SJCRH30 (cell line): ENCODE measurements around the gene ZNF18. TPM values are rescaled to one million over a fixed set of nuclear protein-coding genes. Genes with fewer than 3 reads are reported as not detected.
"Not testable (repeated sequence)": the region's sequence is repeated elsewhere in the genome, so short reads cannot be mapped to it uniquely, and the experiment has no call there.

ENCODE experiments used
- DNase-seq, 2 experiments: peaks; one replicate each; pipeline ENCODE4 v3.0.0-alpha.2; 2015 to 2020
- H3K27ac ChIP-seq: fragments of 250-450 bp; sonication (Bioruptor Pico); 2 replicates; pipeline ENCODE4 v1.5.1; 2020; ENCODE audit warnings: mild to moderate bottlenecking, moderate library complexity
- H3K27me3 ChIP-seq: fragments of 250-450 bp; sonication (Bioruptor Pico); 2 replicates; pipeline ENCODE4 v1.5.1; 2020; ENCODE audit warnings: mild to moderate bottlenecking, moderate library complexity
- H3K36me3 ChIP-seq: fragments of 250-450 bp; sonication (Bioruptor Pico); 2 replicates; pipeline ENCODE4 v1.5.1; 2020; ENCODE audit warnings: mild to moderate bottlenecking, moderate library complexity
- H3K4me1 ChIP-seq: fragments of 250-450 bp; sonication (Bioruptor Pico); 2 replicates; pipeline ENCODE4 v1.5.1; 2020; ENCODE audit warnings: mild to moderate bottlenecking, moderate library complexity
- H3K4me3 ChIP-seq: fragments of 250-450 bp; sonication (Bioruptor Pico); 2 replicates; pipeline ENCODE4 v1.5.1; 2020; ENCODE audit warnings: mild to moderate bottlenecking, moderate library complexity
- H3K9me3 ChIP-seq: fragments of 250-450 bp; sonication (Bioruptor Pico); replicated peaks from 2 replicates; pipeline ENCODE4 v1.5.1; 2020; ENCODE audit warnings: mild to moderate bottlenecking, moderate library complexity
- total RNA-seq: library from RNA; depleted of rRNA; stranded (reverse); fragments of >200 nt; shearing (Covaris generic); gene quantifications from 2 replicates; pipeline ENCODE4 v1.2.3, GENCODE V29; 2014

ZNF18 gene
- total RNA-seq, 1 experiment from 2014 or later: 3.7 TPM

- Histone ChIP-seq H3K4me1 (no peaks in the 10 kb centered on the region), H3K27ac (no peak overlapping the region), H3K4me3 (no peak overlapping the region), H3K36me3 (no peaks in the 10 kb centered on the region), H3K27me3 (no peaks in the 10 kb centered on the region), H3K9me3 (no peaks in the 10 kb centered on the region)
- no peak for DNase-seq
These were observed 10.2 kb upstream of the ZNF18 start for GRCh38 chr17:12007466-12007865.

GRCh38 chr17:11999696-12000095 is 2.4 kb upstream of the ZNF18 start:
- Histone ChIP-seq H3K4me3 (no peak overlapping the region), H3K4me1 (no peaks in the 10 kb centered on the region; the same call in 1 of the 2 replicates), H3K27me3 (no peaks in the 10 kb centered on the region), H3K9me3 (no peaks in the 10 kb centered on the region), H3K27ac (no peak overlapping the region), H3K36me3 (no peaks in the 10 kb centered on the region)
- no peak for DNase-seq

GRCh38 chr17:11997972-11998233 is 628 bp upstream of the ZNF18 start:
- Histone ChIP-seq H3K9me3 (no peaks in the 10 kb centered on the region), H3K4me1 (no peaks in the 10 kb centered on the region; the same call in 1 of the 2 replicates), H3K27me3 (no peaks in the 10 kb centered on the region), H3K36me3 (no peaks in the 10 kb centered on the region), H3K27ac (peak overlapping the region; percentile 25; the same call in 1 of the 2 replicates), H3K4me3 (peak overlapping the region; percentile 76)
- no peak for DNase-seq

GRCh38 chr17:11996722-11997146 is 541 bp downstream of the ZNF18 start:
- Histone ChIP-seq H3K9me3 (no peaks in the 10 kb centered on the region), H3K4me3 (peak overlapping the region; percentile 76), H3K4me1 (no peaks in the 10 kb centered on the region; the same call in 1 of the 2 replicates), H3K27ac (peak overlapping the region; percentile 49), H3K27me3 (no peaks in the 10 kb centered on the region), H3K36me3 (no peaks in the 10 kb centered on the region)
- peak; percentile 63 to 75 for DNase-seq

- no peaks in the 10 kb centered on the region for H3K9me3 ChIP-seq
- no peak for DNase-seq
- H3K4me3 ChIP-seq: no peak overlapping the region
- no peaks in the 10 kb centered on the region for H3K4me1 ChIP-seq
- no peak overlapping the region for H3K27ac ChIP-seq
- no peaks in the 10 kb centered on the region for H3K36me3 ChIP-seq
- H3K27me3 ChIP-seq: no peaks in the 10 kb centered on the region
These were observed 5.8 kb downstream of the ZNF18 start for GRCh38 chr17:11991461-11991860.

GRCh38 chr17:11990363-11990983 is 6.8 kb downstream of the ZNF18 start:
- H3K36me3 ChIP-seq: no peaks in the 10 kb centered on the region
- H3K27me3 ChIP-seq: no peaks in the 10 kb centered on the region
- H3K27ac ChIP-seq: no peak overlapping the region
- DNase-seq: no peak
- H3K4me1 ChIP-seq: no peaks in the 10 kb centered on the region
- H3K4me3 ChIP-seq: no peak overlapping the region
- H3K9me3 ChIP-seq: no peaks in the 10 kb centered on the region

- Histone ChIP-seq H3K4me1 (no peaks in the 10 kb centered on the region), H3K36me3 (no peaks in the 10 kb centered on the region), H3K9me3 (no peaks in the 10 kb centered on the region), H3K27me3 (no peaks in the 10 kb centered on the region), H3K4me3 (no peak overlapping the region), H3K27ac (no peak overlapping the region)
- peak in 1 of 2 experiments; percentile 55 for DNase-seq
These were observed 10.3 kb downstream of the ZNF18 start for GRCh38 chr17:11986942-11987329.

GRCh38 chr17:11986179-11986941 is 10.9 kb downstream of the ZNF18 start:
- H3K9me3 ChIP-seq: no peaks in the 10 kb centered on the region
- H3K36me3 ChIP-seq: no peaks in the 10 kb centered on the region
- no peak overlapping the region for H3K4me3 ChIP-seq
- no peak overlapping the region for H3K27ac ChIP-seq
- no peaks in the 10 kb centered on the region for H3K27me3 ChIP-seq
- no peak for DNase-seq
- no peaks in the 10 kb centered on the region for H3K4me1 ChIP-seq

- H3K27me3 ChIP-seq: no peaks in the 10 kb centered on the region
- no peaks in the 10 kb centered on the region for H3K36me3 ChIP-seq
- DNase-seq: no peak
- no peaks in the 10 kb centered on the region for H3K9me3 ChIP-seq
- no peaks in the 10 kb centered on the region for H3K4me1 ChIP-seq
- H3K4me3 ChIP-seq: no peak overlapping the region
- no peak overlapping the region for H3K27ac ChIP-seq
These were observed 15.4 kb downstream of the ZNF18 start for GRCh38 chr17:11981862-11982261.

- no peaks in the 10 kb centered on the region for H3K36me3 ChIP-seq
- H3K9me3 ChIP-seq: no peaks in the 10 kb centered on the region
- no peaks in the 10 kb centered on the region for H3K27me3 ChIP-seq
- H3K27ac ChIP-seq: no peak overlapping the region
- H3K4me1 ChIP-seq: no peaks in the 10 kb centered on the region
- no peak for DNase-seq
- no peak overlapping the region for H3K4me3 ChIP-seq
These were observed 16.5 kb downstream of the ZNF18 start for GRCh38 chr17:11980813-11981212.

- no peak overlapping the region for H3K27ac ChIP-seq
- no peaks in the 10 kb centered on the region for H3K4me1 ChIP-seq
- H3K27me3 ChIP-seq: no peaks in the 10 kb centered on the region
- no peaks in the 10 kb centered on the region for H3K9me3 ChIP-seq
- H3K4me3 ChIP-seq: no peak overlapping the region
- H3K36me3 ChIP-seq: no peaks in the 10 kb centered on the region
- no peak for DNase-seq
These were observed 17.5 kb downstream of the ZNF18 start for GRCh38 chr17:11979795-11980194.

- not testable (repeated sequence) for DNase-seq, H3K4me3 ChIP-seq, H3K36me3 ChIP-seq, H3K4me1 ChIP-seq, H3K27me3 ChIP-seq, H3K27ac ChIP-seq, H3K9me3 ChIP-seq
These were observed 24.5 kb downstream of the ZNF18 start for GRCh38 chr17:11972741-11973140.

GRCh38 chr17:11969565-11969964 is 27.7 kb downstream of the ZNF18 start:
- H3K4me3 ChIP-seq: no peak overlapping the region
- no peak for DNase-seq
- no peaks in the 10 kb centered on the region for H3K27me3 ChIP-seq
- H3K4me1 ChIP-seq: no peaks in the 10 kb centered on the region
- H3K36me3 ChIP-seq: no peaks in the 10 kb centered on the region
- no peak overlapping the region for H3K27ac ChIP-seq
- no peaks in the 10 kb centered on the region for H3K9me3 ChIP-seq

GRCh38 chr17:11954936-11955335 is 42.3 kb downstream of the ZNF18 start:
- Histone ChIP-seq H3K36me3 (no peaks in the 10 kb centered on the region), H3K4me1 (no peaks in the 10 kb centered on the region), H3K4me3 (no peak overlapping the region), H3K27me3 (no peaks in the 10 kb centered on the region), H3K9me3 (no peaks in the 10 kb centered on the region), H3K27ac (no peak overlapping the region)
- no peak for DNase-seq

- no peak for DNase-seq
- Histone ChIP-seq H3K9me3 (no peaks in the 10 kb centered on the region), H3K27me3 (no peaks in the 10 kb centered on the region), H3K4me1 (no peaks in the 10 kb centered on the region), H3K36me3 (no peaks in the 10 kb centered on the region), H3K27ac (no peak overlapping the region), H3K4me3 (no peak overlapping the region)
These were observed 43.4 kb downstream of the ZNF18 start for GRCh38 chr17:11953924-11954323.

- Histone ChIP-seq H3K27ac (no peak overlapping the region), H3K4me3 (no peak overlapping the region), H3K36me3 (no peaks in the 10 kb centered on the region), H3K9me3 (no peaks in the 10 kb centered on the region), H3K27me3 (no peaks in the 10 kb centered on the region), H3K4me1 (no peaks in the 10 kb centered on the region)
- no peak for DNase-seq
These were observed 44.7 kb downstream of the ZNF18 start for GRCh38 chr17:11952610-11953009.
